Right ventricle myocardium inferior (tissue), 1 donor: ENCODE results near the gene UBE2D4. TPM values are rescaled to one million over a fixed set of nuclear protein-coding genes. Genes with fewer than 3 reads are reported as not detected.
A peak's percentile ranks its signal among the peaks of the same experiment; 100 is the strongest.
"Not testable (repeated sequence)": the region's sequence is repeated elsewhere in the genome, so short reads cannot be mapped to it uniquely, and the experiment has no call there.

Experiments used
- ATAC-seq: fragments of 200-7000 bp; cut with Tn5 transposase; one replicate; pipeline ENCODE4 v1.9.1; 2020; ENCODE audit warnings: mild to moderate bottlenecking, moderate library complexity
- DNase-seq: peaks from one replicate; pipeline ENCODE4 v3.0.0; 2021; ENCODE audit errors: missing footprints
- intact Hi-C: fragments of 100-400 bp; cut with DNase I; formaldehyde crosslinking; loops from one replicate; pipeline ENCODE4 v1.11.0; 2022
- long read RNA-seq: library from polyadenylated mRNA; unstranded; transcript quantifications from one replicate; pipeline ENCODE4 v2.0.0, GENCODE V29; 2021
- total RNA-seq: library from RNA; stranded (reverse); fragmentation: NEBNext Ultra II Directional; extraction: Animal tissue kit (Norgen Biotek cat#: 25700); gene quantifications from one replicate; pipeline ENCODE4 v1.2.1, GENCODE V29; 2021
- donor health status: DM: no; HTN: yes; CAD: no; lungs with severe emphysema.

UBE2D4 gene
- 51.2 TPM for total RNA-seq
- long read RNA-seq, transcript UBE2D4-201 (7 exons, 3,974 nt): major isoform, 26 of 38 reads
- long read RNA-seq, partial matches to known transcripts: 0 of 38 reads
- long read RNA-seq, other reads (novel, unspliced or antisense): 5 of 38 reads

- peak; percentile 96 for ATAC-seq
- DNase-seq: peak; percentile 93
- intact Hi-C loops: no loop called here
Observed at GRCh38 chr7:43925984-43926797, at the start of gene UBE2D4. UBE2D4 (plus strand) TSS chr7:43926436; CDS start chr7:43926533, 97 bp downstream.

GRCh38 chr7:43876976-43877745 is 49.1 kb upstream of the UBE2D4 start:
- DNase-seq (no peak), ATAC-seq (no peak)
- intact Hi-C loops: no loop called here

DNA sequence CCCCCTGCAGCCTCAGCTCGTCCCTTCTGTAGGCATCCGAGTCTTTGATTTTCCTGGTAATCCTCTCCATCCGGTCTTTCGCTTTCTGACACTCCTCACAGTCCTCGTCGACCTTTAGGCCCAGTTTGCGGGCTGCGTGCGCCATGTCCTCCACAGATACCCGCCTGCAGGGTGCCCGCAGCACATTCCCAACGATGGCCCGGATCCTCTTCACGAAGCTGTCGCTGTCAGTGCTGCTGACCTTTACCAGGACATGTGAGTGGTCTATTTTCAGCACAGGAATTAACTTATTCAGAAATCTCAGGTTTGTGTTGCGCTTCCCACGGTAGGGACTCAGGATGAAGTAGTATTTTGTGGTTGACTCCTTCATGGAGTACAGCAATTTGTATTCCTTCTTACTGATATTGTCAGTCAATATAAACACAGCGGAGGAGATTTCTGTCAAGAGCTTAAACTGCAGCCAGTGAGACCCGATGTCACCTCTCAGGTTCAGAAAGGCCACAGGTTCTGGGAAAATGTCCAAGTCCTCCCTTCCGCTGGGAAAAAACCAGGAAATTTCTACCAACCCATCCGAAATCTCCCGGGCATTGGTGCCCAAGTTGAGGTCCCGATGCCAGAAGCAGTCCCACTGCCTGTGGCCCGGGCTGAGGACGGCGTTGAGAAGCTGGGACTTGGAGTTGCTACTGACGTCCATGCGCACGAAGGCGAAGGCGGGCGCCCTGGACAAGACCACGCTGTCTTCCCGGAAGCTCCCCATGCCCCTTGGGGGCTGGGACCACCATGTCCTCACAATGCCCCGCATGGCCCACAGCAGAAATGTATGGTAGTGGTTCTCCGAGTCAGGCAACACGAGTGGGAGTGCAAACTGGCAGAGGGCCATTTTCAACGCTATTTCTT is 48.0 kb upstream of the UBE2D4 start:
- peak; percentile 38 for ATAC-seq
- intact Hi-C loops: no loop called here
- DNase-seq: no peak

- intact Hi-C loops: no loop called here
- DNase-seq (no peak), ATAC-seq (peak; percentile 25)
Observed at GRCh38 chr7:43878867-43879266, 47.4 kb upstream of the UBE2D4 start.

GRCh38 chr7:43879477-43879876 is 46.8 kb upstream of the UBE2D4 start:
- no peak for ATAC-seq
- DNase-seq: no peak
- intact Hi-C loops: no loop called here

DNA sequence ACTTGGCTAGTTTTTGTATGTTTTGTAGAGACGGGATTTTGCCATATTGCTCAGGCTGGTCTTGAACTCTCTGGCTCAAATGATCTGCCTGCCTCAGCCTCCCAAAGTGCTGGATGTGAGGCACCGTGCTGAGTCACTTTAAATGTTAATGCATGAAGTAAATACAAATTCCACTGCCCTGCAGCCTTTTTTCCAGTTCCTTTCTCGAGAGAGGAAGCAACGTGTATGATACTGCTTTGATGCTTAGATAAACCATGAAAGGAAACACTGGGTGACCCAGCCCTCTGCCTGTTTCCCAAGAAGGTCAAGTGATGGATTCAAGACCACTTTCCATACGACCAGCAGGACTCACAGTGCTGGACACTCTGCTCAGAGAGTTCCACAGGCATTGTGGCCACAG is 45.6 kb upstream of the UBE2D4 start:
- intact Hi-C loops: no loop called here
- DNase-seq: no peak
- no peak for ATAC-seq

- ATAC-seq (no peak), DNase-seq (no peak)
- intact Hi-C loops: no loop called here
Observed at GRCh38 chr7:43884209-43884608, 42.0 kb upstream of the UBE2D4 start.

DNA sequence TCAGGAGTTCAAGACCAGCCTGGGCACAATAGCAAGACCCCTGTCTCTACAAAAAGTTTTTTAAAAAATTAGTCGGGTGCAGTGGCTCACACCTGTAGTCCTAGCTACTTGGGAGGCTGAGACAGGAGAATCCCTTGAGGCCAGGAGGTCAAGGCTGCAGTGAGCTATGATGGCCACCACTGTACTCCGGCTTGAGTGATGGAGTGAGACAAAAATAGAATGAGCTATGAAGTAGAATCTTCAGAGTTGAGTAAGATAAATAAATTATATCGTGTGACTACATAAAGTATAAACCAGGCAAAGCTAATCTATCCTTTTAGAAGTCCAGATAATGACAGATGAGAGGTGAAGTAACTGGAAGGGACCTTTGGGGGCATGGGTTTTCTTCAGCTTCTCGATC is 41.6 kb upstream of the UBE2D4 start:
- intact Hi-C loops: no loop called here
- DNase-seq (no peak), ATAC-seq (no peak)

DNA sequence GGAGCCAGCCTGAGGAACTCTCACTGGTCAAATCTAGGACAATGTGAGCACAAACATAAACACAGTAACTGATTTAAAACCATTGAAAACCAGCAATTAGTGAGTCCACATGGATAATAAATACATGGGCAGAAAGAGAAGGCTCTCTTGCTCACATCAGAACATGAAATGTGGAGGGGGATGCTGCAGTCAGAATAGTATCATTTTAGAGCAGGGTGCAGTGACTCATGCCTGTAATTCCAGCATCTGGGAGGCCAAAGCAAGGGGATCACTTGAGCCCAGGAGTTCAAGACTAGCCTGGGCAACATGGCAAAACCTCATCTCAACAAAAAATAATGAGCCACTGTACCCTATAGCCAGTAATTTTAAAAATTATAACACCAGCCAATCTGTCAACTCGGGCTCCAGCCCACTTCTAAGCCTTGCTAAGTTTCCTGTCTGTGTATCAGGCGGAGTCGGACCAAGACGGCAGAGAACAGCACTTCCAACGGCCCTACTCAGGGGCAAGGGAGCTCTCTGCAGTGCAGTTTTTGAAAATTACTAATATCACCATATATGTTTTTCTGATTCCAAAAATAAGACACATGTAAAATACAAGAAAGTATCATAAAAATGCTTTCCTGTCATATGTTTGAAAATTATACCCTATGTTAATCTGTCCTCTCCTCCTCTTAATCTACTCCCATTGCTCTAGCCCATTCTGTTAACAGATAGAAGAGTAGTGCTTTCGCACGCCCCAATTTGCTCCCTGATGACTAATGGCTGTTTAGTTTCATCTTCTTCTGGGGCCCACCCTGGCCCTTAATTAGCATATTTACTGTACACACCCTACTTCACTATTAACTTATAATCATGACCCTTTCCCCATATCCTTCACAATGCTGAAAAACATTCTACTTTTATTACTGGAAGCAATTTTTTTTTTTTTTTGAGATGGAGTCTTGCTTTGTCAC is 37.0 kb upstream of the UBE2D4 start:
- DNase-seq: no peak
- intact Hi-C loops: no loop called here
- no peak for ATAC-seq

GRCh38 chr7:43890468-43890867 is 35.8 kb upstream of the UBE2D4 start:
- DNase-seq: no peak
- no peak for ATAC-seq
- intact Hi-C loops: no loop called here

DNA sequence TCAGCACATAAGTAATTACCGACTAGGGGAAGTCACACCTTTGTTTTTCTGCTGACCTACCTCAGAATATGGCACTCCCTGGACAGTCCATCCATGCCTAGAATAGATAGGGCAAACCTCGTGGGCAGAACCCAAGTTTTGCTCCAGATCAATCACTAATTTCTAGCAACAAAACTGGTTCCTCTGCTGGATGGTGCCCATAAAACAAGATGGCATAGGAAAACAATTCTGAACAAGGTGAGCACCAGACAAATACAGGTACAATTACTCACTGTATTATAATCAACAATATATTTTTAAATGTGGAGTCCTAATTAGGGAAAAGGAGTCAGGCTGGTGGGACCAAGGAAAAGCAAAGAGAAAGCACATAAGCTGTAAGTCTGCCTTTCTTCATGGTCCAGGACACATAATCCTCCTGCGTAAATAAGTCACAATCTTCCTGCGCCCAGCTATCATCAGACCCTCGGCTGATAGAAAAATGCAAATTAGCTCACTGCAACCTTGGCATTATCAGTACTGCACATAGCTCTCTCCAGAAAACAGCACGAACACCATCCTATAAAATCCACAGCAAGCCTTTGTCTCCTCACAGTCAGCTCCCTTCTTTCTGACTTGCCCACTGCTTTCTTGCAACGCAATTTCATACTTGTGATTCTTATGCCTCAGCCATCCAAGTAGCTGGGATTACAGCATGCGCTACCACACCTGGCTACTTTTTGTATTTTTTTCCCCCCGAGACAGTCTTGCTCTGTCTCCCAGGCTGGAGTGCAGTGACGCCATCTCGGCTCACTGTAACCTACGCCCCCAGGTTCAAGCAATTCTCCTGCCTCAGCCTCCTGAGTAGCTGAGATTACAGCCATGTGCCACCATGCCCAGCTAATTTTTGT is 34.9 kb upstream of the UBE2D4 start:
- ATAC-seq: no peak
- intact Hi-C loops: no loop called here
- DNase-seq: no peak

DNA sequence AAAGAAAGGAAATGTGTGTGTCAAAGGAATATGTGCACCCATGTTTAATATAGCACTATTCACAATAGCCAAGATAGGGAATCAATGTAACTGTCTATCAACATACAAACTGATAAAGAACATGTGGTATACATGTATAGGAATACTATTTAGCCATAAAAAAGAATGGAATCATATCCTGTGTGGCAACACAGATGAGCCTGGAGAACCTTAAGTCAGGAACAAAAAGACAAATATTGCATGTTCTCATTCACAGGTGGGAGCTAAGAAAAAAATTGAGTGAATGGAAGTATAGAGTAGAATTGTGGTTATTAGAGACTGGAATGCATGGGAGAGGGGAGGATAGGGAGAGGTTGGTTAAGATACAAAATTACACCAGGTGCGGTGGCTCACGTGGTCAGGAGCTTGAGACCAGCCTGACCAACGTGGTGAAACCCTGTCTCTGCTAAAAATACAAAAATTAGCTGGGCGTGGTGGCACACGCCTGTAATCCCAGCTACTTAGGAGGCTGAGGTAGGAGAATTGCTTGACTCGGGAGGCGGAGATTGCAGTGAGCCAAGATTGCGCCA is 30.3 kb upstream of the UBE2D4 start:
- ATAC-seq (no peak), DNase-seq (no peak)
- intact Hi-C loops: no loop called here

- ATAC-seq, DNase-seq, intact Hi-C loops: not testable (repeated sequence)
Observed at GRCh38 chr7:43898571-43898970, 27.7 kb upstream of the UBE2D4 start.

GRCh38 chr7:43902542-43903054 is 23.6 kb upstream of the UBE2D4 start:
- ATAC-seq (no peak), DNase-seq (no peak)
- intact Hi-C loops: no loop called here

- ATAC-seq: no peak
Observed at GRCh38 chr7:43904533-43905208, 21.6 kb upstream of the UBE2D4 start.

More at GRCh38 chr7:43904533-43905208, 21.6 kb upstream of the UBE2D4 start:
- DNase-seq: no peak
- intact Hi-C loops: no loop called here
